Cerebellar cortex (tissue), 1 donor: Measurements from ENCODE around the gene NDUFAB1.
"Not testable (repeated sequence)": the region's sequence is repeated elsewhere in the genome, so short reads cannot be mapped to it uniquely, and the experiment has no call there.

Experiments used
- DNase-seq: peaks from one replicate; pipeline ENCODE4 v3.0.0-alpha.2; 2015; ENCODE audit warnings: low spot score

The NDUFAB1 gene

GRCh38 chr16:23595951-23596720 is at the start of gene NDUFAB1:
Gene NDUFAB1, minus strand, starts transcription at chr16:23596316. Its CDS starts 26 bp downstream, at chr16:23596290.
- DNase-seq, result peak; percentile 87

GRCh38 chr16:23642246-23642774 is 46.2 kb upstream of the NDUFAB1 start:
- no peak for DNase-seq

- DNase-seq, result peak; percentile 95
These were observed 45.0 kb upstream of the NDUFAB1 start, which contains the start of the genes DCTN5 and PALB2 for GRCh38 chr16:23640931-23641765. Gene DCTN5, plus strand, starts transcription at chr16:23641466. Its CDS starts 77 bp downstream, at chr16:23641543. Gene PALB2, minus strand, starts transcription at chr16:23641310. Its CDS starts 153 bp downstream, at chr16:23641157.

GRCh38 chr16:23640615-23640930 is 44.5 kb upstream of the NDUFAB1 start:
- peak; percentile 15 for DNase-seq

- DNase-seq, result no peak
These were observed 39.8 kb upstream of the NDUFAB1 start for GRCh38 chr16:23635958-23636357.

- DNase-seq, result no peak
These were observed 38.4 kb upstream of the NDUFAB1 start for GRCh38 chr16:23634461-23635036.

GRCh38 chr16:23631874-23632273 is 35.8 kb upstream of the NDUFAB1 start:
- DNase-seq, result not testable (repeated sequence)

- no peak for DNase-seq
These were observed 33.4 kb upstream of the NDUFAB1 start for GRCh38 chr16:23629516-23629915.

GRCh38 chr16:23624092-23624491 is 28.0 kb upstream of the NDUFAB1 start:
- DNase-seq, result no peak

- DNase-seq, result no peak
These were observed 19.7 kb upstream of the NDUFAB1 start for GRCh38 chr16:23615805-23616204.

GRCh38 chr16:23611936-23612335 is 15.8 kb upstream of the NDUFAB1 start:
- no peak for DNase-seq

GRCh38 chr16:23610905-23611304 is 14.8 kb upstream of the NDUFAB1 start:
- not testable (repeated sequence) for DNase-seq

- DNase-seq, result no peak
These were observed 13.8 kb upstream of the NDUFAB1 start for GRCh38 chr16:23609929-23610328.

- no peak for DNase-seq
These were observed 12.1 kb upstream of the NDUFAB1 start for GRCh38 chr16:23608194-23608593.

- DNase-seq, result no peak
These were observed 11.6 kb upstream of the NDUFAB1 start for GRCh38 chr16:23607726-23608125.

GRCh38 chr16:23597003-23597756 is 1.1 kb upstream of the NDUFAB1 start:
- peak; percentile 69 for DNase-seq

- no peak for DNase-seq
These were observed 718 bp downstream of the NDUFAB1 start for GRCh38 chr16:23595246-23595950.

- no peak for DNase-seq
These were observed 1.9 kb downstream of the NDUFAB1 start for GRCh38 chr16:23594186-23594585.

- no peak for DNase-seq
These were observed 5.9 kb downstream of the NDUFAB1 start for GRCh38 chr16:23590181-23590580.

GRCh38 chr16:23587726-23588125 is 8.4 kb downstream of the NDUFAB1 start:
- no peak for DNase-seq
